Peyer's patch (tissue), 4 donors: ENCODE data around the gene WDFY4.

ENCODE experiments used
- CTCF ChIP-seq, 6 experiments: fragments of 450-650 bp in 4 of 6; fragments of 200-600 bp in 2 of 6; sonication (generic) in 1 of 6; IDR thresholded peaks; one replicate each; pipeline ENCODE4 v1.5.1; 2017 to 2019; ENCODE audit warnings: antibody characterized with exemption in 6 of 6, mild to moderate bottlenecking in 3 of 6, moderate library complexity in 1 of 6
- POLR2A ChIP-seq, 2 donors: fragments of 450-650 bp; IDR thresholded peaks; one replicate each; pipeline ENCODE4 v1.5.1; 2017; ENCODE audit warnings: antibody characterized with exemption in 2 of 2, mild to moderate bottlenecking in 2 of 2, moderate library complexity in 2 of 2

DNA sequence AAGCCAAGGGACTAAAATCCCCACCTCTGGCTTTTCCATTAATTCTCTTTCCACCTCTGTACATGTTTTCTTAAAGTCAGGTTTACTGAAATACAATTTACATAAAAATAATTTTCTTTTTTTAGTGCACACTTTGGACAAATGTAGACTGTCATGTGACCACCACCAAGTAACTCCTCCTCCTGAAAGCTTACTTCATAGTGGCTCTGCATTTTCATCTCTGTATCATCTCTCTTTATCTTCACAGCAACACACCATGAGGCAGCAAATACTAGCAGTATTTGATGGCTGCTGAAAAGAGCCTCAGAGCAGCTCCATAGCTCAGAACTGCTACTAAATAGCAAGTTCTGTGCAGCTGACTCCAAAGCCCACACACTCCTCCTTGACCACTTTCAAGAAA, 17.3 kb downstream of the WDFY4 start:
- TF ChIP-seq CTCF (IDR thresholded peaks at IDR 0.05) = no peak
- TF ChIP-seq POLR2A (IDR thresholded peaks at IDR 0.05) = no peak
